NB4 (cell line): ENCODE data around the gene ITPR3.

ENCODE experiments used
- DNase-seq: peaks from one replicate; pipeline ENCODE4 v3.0.0; 2010; ENCODE audit warnings: low read depth
- H3K4me3 ChIP-seq: one replicate; pipeline ENCODE4 v1.5.1; 2011; ENCODE audit warnings: mild to moderate bottlenecking, low read depth, low read length, moderate library complexity
- CTCF ChIP-seq: IDR thresholded peaks from one replicate; pipeline ENCODE4 v1.5.1; 2012; ENCODE audit warnings: low read depth, low read length
- MAX ChIP-seq: IDR thresholded peaks from 2 replicates; pipeline ENCODE4 v1.6.1; 2011; ENCODE audit warnings: low read depth, low read length
- MYC ChIP-seq: IDR thresholded peaks from 2 replicates; pipeline ENCODE4 v1.6.1; 2011; ENCODE audit warnings: low read depth, low read length
- POLR2A ChIP-seq: IDR thresholded peaks from 2 replicates; pipeline ENCODE4 v1.6.1; 2011; ENCODE audit warnings: mild to moderate bottlenecking; ENCODE audit not compliant: insufficient read length; ENCODE audit errors: extremely low read depth

Gene ITPR3

GRCh38 chr6:33705955-33706725 lies 85.0 kb downstream of the ITPR3 start:
- DNase-seq, result no peak
- no peak overlapping the region for H3K4me3 ChIP-seq
- TF ChIP-seq CTCF (no peak), MAX (no peak), MYC (no peak), POLR2A (no peak)

GRCh38 chr6:33707771-33708170 lies 86.6 kb downstream of the ITPR3 start:
- H3K4me3 ChIP-seq, result no peak overlapping the region
- no peak for TF ChIP-seq CTCF
- no peak for TF ChIP-seq POLR2A
- no peak for TF ChIP-seq MAX
- no peak for TF ChIP-seq MYC
- DNase-seq, result peak; percentile 58

- no peak for DNase-seq
- no peak overlapping the region for H3K4me3 ChIP-seq
- TF ChIP-seq CTCF (no peak), MYC (no peak), MAX (no peak), POLR2A (no peak)
Measured at GRCh38 chr6:33708516-33709204, 87.5 kb downstream of the ITPR3 start.

GRCh38 chr6:33709605-33710295 lies 88.6 kb downstream of the ITPR3 start:
- no peak for DNase-seq
- no peak for TF ChIP-seq POLR2A
- TF ChIP-seq MYC, result no peak
- no peak for TF ChIP-seq MAX
- no peak for TF ChIP-seq CTCF
- H3K4me3 ChIP-seq, result peak overlapping the region; percentile 78

- DNase-seq, result peak; percentile 49
- TF ChIP-seq POLR2A (no peak), MAX (no peak), MYC (no peak), CTCF (no peak)
- H3K4me3 ChIP-seq, result peak overlapping the region; percentile 78
Measured at GRCh38 chr6:33710296-33711121, 89.4 kb downstream of the ITPR3 start.
